Mesenchymal stem cell (in vitro differentiated cells and primary cell): Measurements from ENCODE around the gene NFRKB.

Experiments used
- DNase-seq: peaks from one replicate; pipeline ENCODE4 v3.0.0-alpha.2; 2013
- H2AFZ ChIP-seq: one replicate; pipeline ENCODE4 v1.6.1; 2013; ENCODE audit warnings: low read depth, mild to moderate bottlenecking, control low read depth, inconsistent platforms, low read length, moderate library complexity
- H2AK5ac ChIP-seq: 2 replicates; pipeline ENCODE4 v1.6.1; 2013; ENCODE audit warnings: low read length, moderate library complexity, mild to moderate bottlenecking, inconsistent platforms; ENCODE audit not compliant: severe bottlenecking
- H2BK120ac ChIP-seq: one replicate; pipeline ENCODE4 v1.6.1; 2013; ENCODE audit warnings: low read depth, mild to moderate bottlenecking, inconsistent platforms, low read length, moderate library complexity
- H2BK12ac ChIP-seq, 2 experiments: one replicate each; pipeline ENCODE4 v1.6.1; 2013; ENCODE audit warnings: inconsistent platforms in 2 of 2, low read length in 2 of 2, mild to moderate bottlenecking in 2 of 2, moderate library complexity in 2 of 2, control low read depth in 1 of 2
- H2BK15ac ChIP-seq: one replicate; pipeline ENCODE4 v1.6.1; 2013; ENCODE audit warnings: mild to moderate bottlenecking, low read depth, inconsistent platforms; ENCODE audit not compliant: poor library complexity, severe bottlenecking
- H2BK5ac ChIP-seq: 2 replicates; pipeline ENCODE4 v1.6.1; 2013; ENCODE audit warnings: low read depth, mild to moderate bottlenecking, low read length, control low read depth, inconsistent platforms; ENCODE audit not compliant: poor library complexity, severe bottlenecking
- H3K14ac ChIP-seq, 2 experiments: one replicate each; pipeline ENCODE4 v1.6.1; 2013; ENCODE audit warnings: inconsistent platforms in 2 of 2, low read length in 2 of 2, control low read depth in 1 of 2, mild to moderate bottlenecking in 1 of 2, moderate library complexity in 1 of 2
- H3K18ac ChIP-seq, 2 experiments: one replicate each; pipeline ENCODE4 v1.6.1; 2013; ENCODE audit warnings: inconsistent platforms in 2 of 2, low read length in 2 of 2, control low read depth in 1 of 2, low read depth in 1 of 2, mild to moderate bottlenecking in 1 of 2
- H3K23ac ChIP-seq, 2 experiments: one replicate each; pipeline ENCODE4 v1.6.1; 2013; ENCODE audit warnings: inconsistent platforms in 2 of 2, low read length in 2 of 2, mild to moderate bottlenecking in 2 of 2, moderate library complexity in 2 of 2, control low read depth in 1 of 2
- H3K27ac ChIP-seq: 2 replicates; pipeline ENCODE4 v1.5.1; 2013; ENCODE audit warnings: mild to moderate bottlenecking, moderate library complexity, low read length, control low read depth, inconsistent platforms; ENCODE audit not compliant: poor library complexity, severe bottlenecking
- H3K27me3 ChIP-seq, 2 experiments: 2 replicates each; pipeline versions ENCODE4 v1.6.1 to v1.7.0; 2013; ENCODE audit warnings: low read length in 2 of 2, mild to moderate bottlenecking in 2 of 2, moderate library complexity in 2 of 2, control low read depth in 1 of 2, inconsistent platforms in 1 of 2; ENCODE audit not compliant: control insufficient read depth in 1 of 2, insufficient read depth in 1 of 2
- H3K36me3 ChIP-seq, 2 experiments: 2 replicates each; pipeline versions ENCODE4 v1.6.1 to v1.7.0; 2013; ENCODE audit warnings: low read length in 2 of 2, control low read depth in 1 of 2, inconsistent platforms in 1 of 2, low read depth in 1 of 2, mild to moderate bottlenecking in 1 of 2; ENCODE audit not compliant: insufficient read depth in 2 of 2, control insufficient read depth in 1 of 2
- H3K4ac ChIP-seq, 2 experiments: one replicate each; pipeline ENCODE4 v1.6.1; 2013; ENCODE audit warnings: inconsistent platforms in 2 of 2, low read length in 2 of 2, mild to moderate bottlenecking in 2 of 2, moderate library complexity in 2 of 2, control low read depth in 1 of 2, low read depth in 1 of 2
- H3K4me1 ChIP-seq: 2 replicates; pipeline ENCODE4 v1.6.1; 2013; ENCODE audit warnings: low read depth, low read length, control low read depth; ENCODE audit not compliant: control insufficient read depth, insufficient read depth
- H3K4me2 ChIP-seq: 2 replicates; pipeline ENCODE4 v1.6.1; 2013; ENCODE audit warnings: low read length, mild to moderate bottlenecking, inconsistent platforms; ENCODE audit not compliant: poor library complexity, severe bottlenecking
- H3K4me3 ChIP-seq, 2 experiments: 2 replicates each; pipeline versions ENCODE4 v1.5.1 to v1.7.0; 2013; ENCODE audit warnings: low read length in 2 of 2, mild to moderate bottlenecking in 2 of 2, control low read depth in 1 of 2, low read depth in 1 of 2; ENCODE audit not compliant: insufficient read depth in 1 of 2
- H3K79me1 ChIP-seq: replicated peaks from 2 replicates; pipeline ENCODE4 v1.6.1; 2013; ENCODE audit warnings: mild to moderate bottlenecking, control low read depth, low read length, inconsistent platforms; ENCODE audit not compliant: poor library complexity, severe bottlenecking
- H3K9ac ChIP-seq: 2 replicates; pipeline ENCODE4 v1.7.0; 2013; ENCODE audit warnings: mild to moderate bottlenecking, low read length, moderate library complexity
- H3K9me3 ChIP-seq: 2 replicates; pipeline ENCODE4 v1.7.0; 2013; ENCODE audit warnings: mild to moderate bottlenecking, low read length; ENCODE audit not compliant: control insufficient read depth
- H4K8ac ChIP-seq: one replicate; pipeline ENCODE4 v1.6.1; 2013; ENCODE audit warnings: inconsistent platforms, mild to moderate bottlenecking, low read length, moderate library complexity
- H4K91ac ChIP-seq: one replicate; pipeline ENCODE4 v1.6.1; 2013; ENCODE audit warnings: mild to moderate bottlenecking, low read length, inconsistent platforms
- WGBS: methylation state at CpG from one replicate; pipeline ENCODE4 v1.1.7; 2013; ENCODE audit warnings: mixed read lengths; 5-methylcytosine and 5-hydroxymethylcytosine counted together

The NFRKB gene

DNA sequence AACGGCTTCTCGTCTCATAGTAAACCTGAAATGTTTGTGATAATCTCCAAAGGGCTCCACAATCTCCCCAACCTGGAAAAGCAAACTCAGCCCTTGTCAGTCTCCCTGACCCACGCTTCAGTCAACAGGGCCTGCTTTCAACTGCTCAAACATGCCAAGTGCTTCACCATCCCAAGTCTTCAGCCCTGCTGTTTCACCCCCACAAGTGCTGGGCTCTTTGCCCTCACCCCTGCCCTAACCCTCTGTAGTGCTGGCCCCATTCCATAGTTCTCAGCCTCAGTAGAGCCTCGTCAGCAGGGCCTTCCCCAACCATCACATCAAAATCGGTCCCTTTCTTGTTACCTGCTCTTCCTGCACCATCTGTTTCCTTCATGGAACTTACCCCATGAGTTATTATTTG, 43.4 kb upstream of the NFRKB start:
- no peak overlapping the region for H2BK120ac ChIP-seq

DNA sequence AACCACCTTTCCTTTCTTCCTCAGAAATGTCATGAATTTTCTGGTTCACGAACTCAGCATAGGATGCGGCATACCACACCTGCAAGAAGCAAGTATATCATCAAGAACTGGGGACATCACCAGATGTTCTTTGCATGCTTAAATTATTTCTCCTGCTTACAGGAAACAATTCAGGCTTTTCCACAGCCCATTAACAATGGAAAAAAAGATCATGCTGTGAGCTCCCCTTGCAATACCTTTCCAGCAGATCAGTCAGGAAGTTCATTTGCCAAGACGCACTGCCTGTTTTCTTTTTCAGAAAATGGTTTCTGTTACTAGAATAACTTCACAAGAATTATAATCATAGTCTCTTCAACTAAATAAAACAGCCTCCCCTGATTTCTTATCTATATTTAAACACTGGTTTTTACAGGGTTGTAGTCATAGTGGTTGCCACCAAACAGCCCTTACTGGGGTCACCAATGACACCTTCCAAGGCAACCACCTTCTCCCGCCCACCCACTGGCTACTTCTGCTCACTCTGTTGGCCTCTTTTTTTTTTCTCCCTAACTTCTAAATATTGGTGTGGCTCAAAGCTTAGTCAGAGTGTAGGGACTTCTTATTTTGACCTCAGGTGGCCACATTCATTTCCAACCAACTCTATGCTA, 42.3 kb upstream of the NFRKB start:
- Histone ChIP-seq H3K14ac (no peak overlapping the region), H3K36me3 (peaks cover 12 to 52% of the 10 kb centered on the region in 2 experiments), H3K27ac (no peak overlapping the region), H3K4me2 (no peak overlapping the region), H3K18ac (no peak overlapping the region), H3K4me1 (no peaks in the 10 kb centered on the region), H3K23ac (no peak overlapping the region), H4K91ac (no peak overlapping the region), H2AFZ (no peak overlapping the region), H2AK5ac (no peak overlapping the region), H3K9me3 (no peaks in the 10 kb centered on the region), H4K8ac (no peak overlapping the region), H2BK5ac (no peak overlapping the region), H2BK120ac (no peak overlapping the region), H3K27me3 (no peaks in the 10 kb centered on the region), H3K4ac (no peak overlapping the region), H3K79me1 (no peaks in the 10 kb centered on the region), H2BK15ac (no peak overlapping the region), H3K4me3 (no peak overlapping the region), H3K9ac (no peak overlapping the region), H2BK12ac (no peak overlapping the region)
- over 99% methylated on average over 3 of the region's 4 CpGs for WGBS
- DNase-seq, result no peak

More for the DNA sequence above, 43.4 kb upstream of the NFRKB start:
- Histone ChIP-seq H3K18ac (no peak overlapping the region), H3K9ac (no peak overlapping the region), H3K27ac (no peak overlapping the region), H3K4me3 (no peak overlapping the region), H3K14ac (peak overlapping the region in 1 of 2 experiments; percentile 38), H2AK5ac (no peak overlapping the region), H3K9me3 (no peaks in the 10 kb centered on the region), H3K36me3 (peaks cover 8 to 53% of the 10 kb centered on the region in 2 experiments), H3K4ac (no peak overlapping the region), H3K23ac (no peak overlapping the region), H3K4me1 (no peaks in the 10 kb centered on the region), H3K27me3 (no peaks in the 10 kb centered on the region), H2AFZ (no peak overlapping the region), H2BK15ac (no peak overlapping the region), H2BK12ac (no peak overlapping the region), H4K8ac (no peak overlapping the region), H4K91ac (no peak overlapping the region), H3K79me1 (no peaks in the 10 kb centered on the region), H2BK5ac (no peak overlapping the region), H3K4me2 (no peak overlapping the region)
- DNase-seq, result no peak
- 97% methylated on average over 5 of the region's 5 CpGs for WGBS

DNA sequence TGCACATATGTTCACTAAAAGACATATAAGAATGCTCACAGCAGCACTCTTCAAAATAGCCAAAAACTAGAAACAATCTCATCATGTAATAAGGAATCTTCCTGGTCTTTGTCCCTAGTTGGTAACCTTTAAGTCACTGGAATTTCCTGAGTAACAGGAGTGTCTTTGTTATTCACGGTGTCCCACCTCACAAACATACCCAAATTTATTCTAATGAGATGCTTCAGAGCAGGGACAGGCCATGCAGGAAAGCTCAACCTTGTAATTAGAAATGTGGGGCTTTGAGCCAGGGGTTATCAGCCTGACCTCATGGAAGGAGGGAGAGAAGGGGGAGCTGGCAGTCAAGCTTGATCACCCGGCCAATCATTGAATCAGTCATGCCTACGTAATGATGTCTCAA, 40.3 kb upstream of the NFRKB start:
- no peak overlapping the region for H4K8ac ChIP-seq
- H2AK5ac ChIP-seq, result no peak overlapping the region
- H3K36me3 ChIP-seq, result peaks cover 17 to 42% of the 10 kb centered on the region in 2 experiments
- no peak overlapping the region for H3K18ac ChIP-seq
- no peak overlapping the region for H3K4me2 ChIP-seq
- H3K23ac ChIP-seq, result no peak overlapping the region
- H3K9ac ChIP-seq, result no peak overlapping the region
- no peaks in the 10 kb centered on the region for H3K9me3 ChIP-seq
- DNase-seq, result no peak
- no peaks in the 10 kb centered on the region for H3K79me1 ChIP-seq
- no peak overlapping the region for H3K4ac ChIP-seq
- no peak overlapping the region for H2AFZ ChIP-seq
- no peak overlapping the region for H2BK15ac ChIP-seq
- H4K91ac ChIP-seq, result no peak overlapping the region
- H2BK5ac ChIP-seq, result no peak overlapping the region
- no peak overlapping the region for H2BK120ac ChIP-seq
- no peak overlapping the region for H3K14ac ChIP-seq
- no peak overlapping the region for H2BK12ac ChIP-seq
- H3K27ac ChIP-seq, result no peak overlapping the region
- WGBS, result 91% methylated on average over 2 of the region's 3 CpGs
- H3K27me3 ChIP-seq, result no peaks in the 10 kb centered on the region
- H3K4me3 ChIP-seq, result no peak overlapping the region
- H3K4me1 ChIP-seq, result no peaks in the 10 kb centered on the region

DNA sequence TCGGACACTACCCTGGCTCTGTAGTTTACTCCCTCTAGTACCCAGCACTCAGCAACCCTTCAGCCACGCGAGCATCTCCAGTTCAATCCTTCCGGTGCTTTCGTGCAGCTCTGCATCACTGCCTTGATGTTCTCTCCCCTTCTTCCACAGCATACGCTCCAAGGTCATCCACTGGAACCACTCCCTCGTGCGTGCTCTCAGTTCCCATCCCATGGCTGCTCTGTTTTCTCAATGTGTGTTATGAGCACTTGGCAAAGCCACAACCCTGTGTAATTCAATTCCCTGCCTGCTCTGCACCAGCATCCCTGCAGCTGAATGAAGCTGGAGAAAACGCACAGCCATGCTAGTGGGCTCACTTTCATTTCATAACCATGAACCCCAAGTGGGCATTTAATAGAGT, 38.5 kb upstream of the NFRKB start:
- Histone ChIP-seq H3K23ac (no peak overlapping the region), H2BK5ac (no peak overlapping the region), H2AFZ (no peak overlapping the region), H3K79me1 (no peaks in the 10 kb centered on the region), H2BK120ac (no peak overlapping the region), H3K4me3 (no peak overlapping the region), H3K4me1 (no peaks in the 10 kb centered on the region), H3K4ac (no peak overlapping the region), H2AK5ac (no peak overlapping the region), H3K36me3 (peaks cover 16 to 55% of the 10 kb centered on the region in 2 experiments), H3K4me2 (no peak overlapping the region), H2BK12ac (no peak overlapping the region), H4K91ac (no peak overlapping the region), H3K27me3 (no peaks in the 10 kb centered on the region), H3K9me3 (no peaks in the 10 kb centered on the region), H3K14ac (no peak overlapping the region), H2BK15ac (no peak overlapping the region), H3K18ac (no peak overlapping the region), H3K27ac (no peak overlapping the region), H4K8ac (no peak overlapping the region), H3K9ac (no peak overlapping the region)
- WGBS, result 97% methylated on average over 9 of the region's 9 CpGs
- no peak for DNase-seq
